Mucosa of descending colon (tissue), 3 donors: Measurements from ENCODE around the gene SCG5. TPM values are rescaled to one million over a fixed set of nuclear protein-coding genes. Genes with fewer than 3 reads are reported as not detected.

Experiments used
- ATAC-seq: fragments of 200-7000 bp; cut with Tn5 transposase; one replicate; pipeline ENCODE4 v1.9.1; 2020; ENCODE audit warnings: mild to moderate bottlenecking, moderate library complexity
- DNase-seq, 3 donors: peaks; one replicate each; pipeline ENCODE4 v3.0.0-alpha.2; 2020
- H3K36me3 ChIP-seq: fragments of 200-600 bp; one replicate; pipeline ENCODE4 v1.8.0; 2021; ENCODE audit warnings: low read depth, mild to moderate bottlenecking
- H3K4me1 ChIP-seq: fragments of 200-600 bp; one replicate; pipeline ENCODE4 v1.8.0; 2021; ENCODE audit warnings: low read depth, mild to moderate bottlenecking
- H3K4me3 ChIP-seq: fragments of 200-600 bp; one replicate; pipeline ENCODE4 v1.8.0; 2021; ENCODE audit warnings: mild to moderate bottlenecking
- H3K9me3 ChIP-seq: fragments of 200-600 bp; one replicate; pipeline ENCODE4 v1.8.0; 2021; ENCODE audit warnings: mild to moderate bottlenecking
- CTCF ChIP-seq: fragments of 200-600 bp; IDR thresholded peaks from one replicate; pipeline ENCODE4 v1.8.0; 2022; ENCODE audit warnings: antibody characterized with exemption, mild to moderate bottlenecking
- intact Hi-C, 2 donors: fragments of 100-400 bp; cut with DNase I in 1 of 2; cut with micrococcal nuclease in 1 of 2; formaldehyde crosslinking; loops; one replicate each; pipeline versions ENCODE4 v1.11.0 to v1.11.1; 2022; cut with DNase I, micrococcal nuclease
- total RNA-seq, 3 donors: library from RNA; stranded (reverse); fragmentation: NEBNext Ultra II Directional in 2 of 3; extraction: Animal tissue kit (Norgen Biotek cat#: 25700) in 2 of 3; gene quantifications; one replicate each; pipeline versions ENCODE4 v1.2.1 to v1.2.4, GENCODE V29; 2021 to 2023
- donor health status: DM: no; HTN: no; CAD: no; lungs with moderate emphysema.
- donor health status: DM: no; HTN: no; CAD: no.
- donor health status: DM: no; HTN: yes; CAD: no.

SCG5 gene
- total RNA-seq, 3 donors from 2014 or later: 4.2 to 7.0 (median 5.7) TPM

- H3K9me3 ChIP-seq: no peaks in the 10 kb centered on the region
- DNase-seq (no peak), ATAC-seq (no peak)
- intact Hi-C loops: no loop called here
- no peak for TF ChIP-seq CTCF
- peaks cover 2% of the 10 kb centered on the region for H3K4me1 ChIP-seq
- no peaks in the 10 kb centered on the region for H3K36me3 ChIP-seq
- no peak overlapping the region for H3K4me3 ChIP-seq
Measured at GRCh38 chr15:32682977-32683630, 41.6 kb downstream of the SCG5 start.

- Histone ChIP-seq H3K9me3 (no peaks in the 10 kb centered on the region), H3K4me1 (peaks cover 2% of the 10 kb centered on the region), H3K4me3 (no peak overlapping the region), H3K36me3 (no peaks in the 10 kb centered on the region)
- TF ChIP-seq CTCF: no peak
- DNase-seq: no peak
- intact Hi-C loops: no loop called here
- no peak for ATAC-seq
Measured at GRCh38 chr15:32683906-32684584, 42.5 kb downstream of the SCG5 start.

GRCh38 chr15:32685576-32685975 is 44.1 kb downstream of the SCG5 start:
- H3K4me1 ChIP-seq: peaks cover 2% of the 10 kb centered on the region
- intact Hi-C loops: no loop called here
- DNase-seq (no peak), ATAC-seq (no peak)
- TF ChIP-seq CTCF: no peak
- H3K36me3 ChIP-seq: no peaks in the 10 kb centered on the region
- H3K4me3 ChIP-seq: no peak overlapping the region
- H3K9me3 ChIP-seq: no peaks in the 10 kb centered on the region

GRCh38 chr15:32687556-32687955 is 46.0 kb downstream of the SCG5 start:
- intact Hi-C loops: no loop called here
- no peak for ATAC-seq
- no peak for TF ChIP-seq CTCF
- Histone ChIP-seq H3K4me3 (no peak overlapping the region), H3K36me3 (no peaks in the 10 kb centered on the region), H3K9me3 (no peaks in the 10 kb centered on the region), H3K4me1 (peaks cover 2% of the 10 kb centered on the region)
- DNase-seq: no peak

- ATAC-seq: peak; percentile 53
- Histone ChIP-seq H3K9me3 (no peaks in the 10 kb centered on the region), H3K36me3 (no peaks in the 10 kb centered on the region), H3K4me3 (no peak overlapping the region), H3K4me1 (peaks cover 2% of the 10 kb centered on the region)
- no peak for TF ChIP-seq CTCF
- DNase-seq: peak in 1 of 3 donors; percentile 59
- intact Hi-C loops: no loop called here
Measured at GRCh38 chr15:32688151-32688639, 46.7 kb downstream of the SCG5 start.
